Fibroblast of villous mesenchyme (primary cell): ENCODE measurements around the gene ANGPT4. TPM values are rescaled to one million over a fixed set of nuclear protein-coding genes. Genes with fewer than 3 reads are reported as not detected.

Experiments
- DNase-seq: peaks from one replicate; pipeline ENCODE4 v3.0.0-alpha.2; 2010; ENCODE audit warnings: low read depth
- H3K4me3 ChIP-seq: 2 replicates; pipeline ENCODE4 v1.5.1; 2011; ENCODE audit warnings: low read depth, mild to moderate bottlenecking, low read length
- CTCF ChIP-seq: IDR thresholded peaks from 2 replicates; pipeline ENCODE4 v1.5.1; 2012; ENCODE audit warnings: low read depth, mild to moderate bottlenecking, low read length; ENCODE audit not compliant: insufficient read depth
- total RNA-seq: library from RNA; depleted of rRNA; stranded (reverse); fragments of >200 nt; gene quantifications from 2 replicates; pipeline ENCODE4 v1.2.3, GENCODE V29; 2012

Gene ANGPT4
- total RNA-seq, 1 donor = not detected

DNA sequence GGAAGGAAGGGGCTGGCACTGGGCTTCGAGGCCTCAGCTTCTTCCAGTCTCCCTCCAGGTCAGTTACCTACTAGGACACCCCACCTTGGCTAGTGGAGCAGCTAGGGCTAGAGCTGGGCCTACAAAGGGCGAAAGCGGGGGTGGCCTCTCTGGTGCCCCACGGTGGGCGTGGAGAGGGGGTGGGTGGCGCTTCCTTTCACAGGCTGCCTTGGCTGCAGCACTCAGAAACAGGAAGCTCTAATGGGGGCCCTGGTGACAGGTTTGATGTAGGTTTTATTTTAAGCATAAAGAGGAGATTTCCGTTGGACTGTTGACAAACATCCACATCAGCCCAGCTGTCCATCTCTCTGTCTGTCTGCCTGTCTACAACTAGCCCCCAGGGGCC, 69.2 kb downstream of the ANGPT4 start:
- no peak for TF ChIP-seq CTCF
- no peak overlapping the region for H3K4me3 ChIP-seq
- DNase-seq = no peak

GRCh38 chr20:845941-846893, 69.9 kb downstream of the ANGPT4 start:
- no peak for DNase-seq
- H3K4me3 ChIP-seq = no peak overlapping the region
- TF ChIP-seq CTCF = no peak

DNA sequence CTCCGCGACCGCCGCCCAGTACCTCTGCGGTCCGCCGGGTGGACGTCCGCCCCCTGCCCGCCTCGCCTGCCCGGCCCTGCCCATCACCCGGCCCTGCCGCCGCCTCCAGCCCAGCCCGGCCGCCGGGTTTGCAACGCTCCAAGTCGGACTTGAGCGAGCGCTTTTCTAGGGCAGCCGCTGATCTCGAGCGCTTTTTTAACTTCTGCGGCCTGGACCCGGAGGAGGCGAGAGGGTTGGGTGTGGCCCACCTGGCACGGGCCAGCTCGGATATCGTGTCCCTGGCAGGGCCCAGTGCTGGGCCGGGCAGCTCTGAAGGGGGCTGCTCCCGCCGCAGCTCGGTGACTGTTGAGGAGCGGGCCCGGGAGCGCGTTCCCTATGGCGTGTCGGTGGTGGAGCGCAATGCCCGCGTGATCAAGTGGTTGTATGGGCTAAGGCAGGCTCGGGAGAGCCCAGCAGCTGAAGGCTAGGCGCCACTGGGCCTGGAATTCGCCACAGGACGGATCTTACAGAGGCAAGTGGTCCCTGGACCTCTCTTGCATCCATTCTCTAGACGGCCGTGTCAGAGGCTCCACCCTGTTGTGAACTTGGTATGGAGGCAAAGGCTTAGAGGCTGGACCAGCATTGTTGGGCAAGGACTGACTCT, 70.8 kb downstream of the ANGPT4 start:
- DNase-seq = no peak
- no peak overlapping the region for H3K4me3 ChIP-seq
- TF ChIP-seq CTCF = no peak

DNA sequence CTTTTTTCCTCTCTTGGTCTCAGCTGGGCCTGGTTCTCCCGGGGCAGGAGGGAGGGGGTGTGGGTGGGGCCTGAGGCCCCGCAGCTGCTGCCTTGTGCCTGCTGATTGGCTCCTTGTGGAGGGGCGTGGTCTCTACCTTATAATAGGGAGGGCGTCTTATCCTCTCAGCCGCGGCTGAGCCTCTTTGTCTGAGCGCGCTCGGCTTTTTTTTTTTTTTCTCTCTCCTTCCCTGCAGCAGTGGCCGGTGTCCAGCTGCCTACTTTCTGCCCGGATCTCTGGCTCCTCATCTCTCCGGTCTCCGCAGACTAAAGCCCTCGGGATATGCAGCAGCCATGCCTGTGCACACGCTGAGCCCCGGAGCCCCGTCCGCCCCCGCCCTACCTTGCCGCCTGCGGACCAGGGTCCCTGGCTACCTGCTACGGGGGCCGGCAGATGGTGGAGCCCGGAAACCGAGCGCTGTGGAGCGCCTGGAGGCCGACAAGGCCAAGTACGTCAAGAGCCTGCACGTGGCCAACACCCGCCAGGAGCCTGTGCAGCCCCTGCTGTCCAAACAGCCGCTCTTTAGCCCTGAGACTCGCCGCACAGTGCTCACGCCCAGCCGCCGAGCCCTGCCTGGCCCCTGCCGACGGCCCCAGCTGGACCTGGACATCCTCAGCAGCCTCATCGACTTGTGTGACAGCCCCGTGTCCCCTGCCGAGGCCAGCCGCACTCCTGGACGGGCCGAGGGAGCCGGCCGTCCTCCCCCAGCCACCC, 71.5 kb downstream of the ANGPT4 start:
- peak; percentile 90 for DNase-seq
- H3K4me3 ChIP-seq = peak overlapping the region; percentile 55

DNA sequence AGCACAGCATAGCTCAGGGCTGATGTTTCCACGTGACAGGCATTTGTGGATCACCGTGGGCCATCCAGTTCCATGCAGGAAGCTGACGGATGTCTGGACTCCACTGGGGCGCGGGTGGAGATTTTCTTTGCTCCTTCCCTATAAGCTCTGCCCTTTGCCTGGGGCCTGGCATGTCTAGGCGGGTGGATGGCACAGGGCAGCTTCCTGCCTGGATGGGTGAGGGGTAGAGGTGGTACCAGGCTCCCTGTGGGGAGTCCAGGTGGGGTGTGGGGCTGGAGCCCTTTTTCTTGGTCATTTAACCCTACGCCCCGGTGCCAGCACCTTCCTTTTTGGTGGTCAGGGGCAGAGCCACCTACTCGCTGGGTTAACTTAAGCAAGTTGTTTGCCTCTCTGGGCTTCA, 72.2 kb downstream of the ANGPT4 start:
- DNase-seq = no peak
- H3K4me3 ChIP-seq = no peak overlapping the region
- TF ChIP-seq CTCF = no peak

More for the DNA sequence above, 71.5 kb downstream of the ANGPT4 start:
- no peak for TF ChIP-seq CTCF

DNA sequence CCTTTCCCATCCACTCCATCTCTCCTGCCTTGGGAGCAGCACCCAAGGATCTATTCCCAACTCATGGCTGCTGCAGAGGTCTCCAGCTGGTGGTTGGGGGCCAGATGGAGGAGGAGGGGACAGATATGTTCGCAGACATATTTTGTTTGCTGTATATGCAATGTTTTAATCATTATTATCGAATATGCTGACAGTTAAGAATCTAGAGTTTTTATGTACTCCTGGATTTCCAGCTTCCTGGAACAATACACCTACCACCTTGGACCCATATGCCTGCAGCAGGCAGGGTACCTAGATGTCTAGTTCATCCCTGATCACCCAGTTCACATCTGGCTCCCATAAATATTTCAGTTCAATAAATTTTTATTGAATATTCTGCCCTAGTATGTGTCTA, 73.6 kb downstream of the ANGPT4 start:
- DNase-seq = no peak
- no peak for TF ChIP-seq CTCF
- H3K4me3 ChIP-seq = no peak overlapping the region
